GM18858 (cell line): Measurements from ENCODE around the gene PPIL6.

ENCODE experiments used
- ATAC-seq: cut with Tn5 transposase; IDR thresholded peaks from one replicate; pipeline ENCODE4 v1.9.1; 2021; ENCODE audit not compliant: unreplicated experiment

The PPIL6 gene

DNA sequence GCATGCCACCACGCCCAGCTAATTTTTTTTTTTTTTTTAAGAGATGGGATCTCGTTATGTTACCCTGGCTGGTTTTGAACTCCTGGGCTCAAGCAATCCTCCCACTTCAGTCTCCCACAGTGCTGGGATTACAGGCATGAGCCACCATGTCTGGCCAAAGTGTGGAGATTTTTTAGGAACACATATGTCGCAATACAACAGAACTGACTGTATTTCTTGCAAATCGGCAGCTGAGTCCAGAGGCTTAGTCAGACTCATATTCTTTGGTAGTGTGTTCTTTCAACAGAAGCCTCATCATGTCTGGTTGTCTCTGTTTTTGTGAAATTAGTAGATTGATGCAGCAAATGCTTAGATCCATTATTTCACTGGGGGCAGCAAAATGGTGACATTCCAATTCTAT, 34.2 kb downstream of the PPIL6 start:
- no peak for ATAC-seq

DNA sequence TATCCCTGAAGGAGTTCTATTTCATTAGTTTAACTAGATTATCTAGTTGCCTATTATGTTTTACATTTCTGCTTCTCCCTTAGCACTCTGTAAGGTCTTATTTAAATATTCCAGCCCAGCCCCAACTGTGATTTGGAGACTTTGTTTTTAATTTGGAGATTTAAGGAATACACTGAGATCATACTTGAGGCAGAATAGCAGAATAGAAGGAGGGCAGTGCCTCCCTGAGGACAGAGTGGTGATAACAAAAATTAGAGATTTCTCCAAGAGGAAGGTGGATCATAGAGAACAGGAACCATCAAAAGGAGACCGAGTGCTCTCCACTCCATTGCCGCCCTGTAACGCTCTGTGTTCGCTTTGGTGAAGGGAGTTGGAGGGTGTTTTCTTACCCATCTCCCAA, 43.4 kb downstream of the PPIL6 start:
- ATAC-seq, result no peak

DNA sequence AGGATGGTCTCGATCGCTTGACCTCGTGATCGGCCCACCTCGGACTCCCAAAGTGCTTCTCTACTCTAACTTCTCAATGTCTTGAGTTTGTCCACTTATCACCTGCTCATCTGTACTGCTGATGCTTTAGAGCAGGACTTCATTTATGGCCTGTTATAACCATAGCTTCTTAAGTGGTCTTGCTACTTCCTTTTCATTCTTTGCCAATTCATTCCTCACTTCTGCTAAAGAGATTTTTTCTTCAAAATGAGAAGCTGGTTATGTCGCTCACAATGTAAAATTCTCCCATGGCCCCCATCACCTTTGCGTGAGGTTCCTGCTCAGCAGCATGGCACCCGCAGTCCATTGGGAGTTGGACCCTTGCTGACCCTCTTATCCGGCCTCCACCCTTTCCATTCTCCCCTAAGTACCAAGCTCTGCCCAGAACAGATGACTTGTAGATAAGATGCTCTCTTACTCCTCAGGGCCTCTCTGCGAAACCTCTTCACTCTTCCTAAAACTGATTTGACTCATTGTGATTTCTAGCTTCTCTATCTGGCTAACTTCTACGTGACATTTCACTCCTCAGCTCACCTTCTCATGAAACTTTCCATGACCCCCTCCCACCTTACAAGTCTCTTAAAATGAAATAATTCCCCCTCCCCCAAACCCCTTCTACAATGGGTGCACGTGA, 44.2 kb downstream of the PPIL6 start:
- no peak for ATAC-seq

DNA sequence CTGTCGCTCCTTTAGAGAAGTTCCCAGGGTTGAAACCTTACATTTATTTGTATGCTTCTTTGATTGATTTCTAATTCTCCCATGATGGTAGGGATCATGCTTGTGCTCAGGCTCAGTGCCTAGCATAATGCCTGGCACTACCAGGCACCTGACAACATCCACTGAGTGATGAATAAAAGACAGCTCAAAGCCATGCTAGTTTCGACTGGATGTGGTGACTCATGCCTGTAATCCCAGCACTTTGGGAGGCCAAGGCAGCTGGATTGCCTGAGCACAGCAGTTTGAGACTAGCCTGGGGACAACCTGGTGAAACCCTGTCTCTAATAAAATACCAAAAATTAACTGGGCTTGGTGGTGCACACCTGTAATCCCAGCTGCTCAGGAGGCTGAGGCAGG, 46.5 kb downstream of the PPIL6 start:
- no peak for ATAC-seq

DNA sequence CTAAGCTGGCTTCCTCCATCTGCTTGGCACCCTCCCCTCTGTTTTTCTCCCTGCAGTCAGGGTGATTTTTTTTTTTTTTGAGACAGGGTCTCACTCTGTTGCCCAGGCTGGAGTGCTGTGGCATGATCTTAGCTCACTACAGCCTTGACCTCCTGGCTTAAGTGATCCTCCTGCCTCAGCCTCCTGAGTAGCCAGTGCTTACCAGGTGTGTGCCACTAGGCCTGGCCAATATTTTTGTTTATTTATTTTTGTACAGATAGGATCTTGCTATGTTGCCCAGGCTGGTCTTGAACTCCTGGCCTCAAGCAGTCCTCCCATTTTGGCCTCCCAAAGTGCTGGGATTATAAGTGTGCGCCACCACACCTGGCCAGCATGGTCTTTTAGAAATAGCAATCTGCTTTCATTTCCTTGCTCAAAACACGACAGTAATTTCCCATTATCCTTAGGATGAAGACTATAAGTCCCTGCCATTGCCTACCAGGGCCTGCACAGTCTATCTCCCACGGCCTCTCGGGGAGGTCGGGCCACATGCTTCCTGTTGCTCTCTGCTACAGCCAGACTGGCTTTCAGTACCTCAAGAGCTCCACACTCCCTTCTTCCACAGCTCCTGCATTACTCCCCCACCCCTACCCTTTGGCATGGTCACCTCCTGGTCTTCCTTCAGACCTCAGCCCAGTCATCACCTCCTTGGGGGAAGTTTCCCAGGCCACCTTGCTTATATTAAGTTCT, 47.1 kb downstream of the PPIL6 start:
- no peak for ATAC-seq

DNA sequence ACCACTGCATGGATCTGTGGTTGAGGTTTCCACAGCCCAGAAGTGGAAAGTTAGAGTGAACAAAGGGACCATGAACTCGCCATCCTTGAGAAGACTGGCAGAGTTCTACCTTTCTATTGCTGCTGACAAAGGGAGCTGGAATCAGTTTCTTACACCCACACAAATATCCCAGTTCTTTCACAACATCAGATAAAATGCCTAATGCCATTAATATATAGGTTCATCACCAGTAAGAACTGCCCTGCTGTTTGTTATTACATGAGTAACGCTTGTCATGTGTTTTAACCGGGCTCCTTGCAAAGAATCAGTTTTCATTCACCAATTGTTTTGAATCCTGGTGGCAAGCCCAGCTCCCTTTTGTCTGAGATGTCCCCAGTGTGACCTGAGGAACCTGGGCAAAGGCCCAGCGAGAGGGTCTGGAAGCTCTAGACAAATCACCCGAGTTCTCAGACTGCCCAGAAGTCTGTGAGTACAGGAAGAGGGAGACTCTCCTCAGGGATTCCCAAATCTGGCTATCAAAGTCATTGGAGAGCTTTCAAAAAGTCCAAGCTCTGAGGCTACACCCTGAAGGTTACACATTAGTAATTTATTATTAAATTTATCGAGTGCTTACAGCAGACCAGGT, 50.7 kb downstream of the PPIL6 start:
- no peak for ATAC-seq

- ATAC-seq, result no peak
Measured at GRCh38 chr6:109388265-109388664, 52.2 kb downstream of the PPIL6 start.

DNA sequence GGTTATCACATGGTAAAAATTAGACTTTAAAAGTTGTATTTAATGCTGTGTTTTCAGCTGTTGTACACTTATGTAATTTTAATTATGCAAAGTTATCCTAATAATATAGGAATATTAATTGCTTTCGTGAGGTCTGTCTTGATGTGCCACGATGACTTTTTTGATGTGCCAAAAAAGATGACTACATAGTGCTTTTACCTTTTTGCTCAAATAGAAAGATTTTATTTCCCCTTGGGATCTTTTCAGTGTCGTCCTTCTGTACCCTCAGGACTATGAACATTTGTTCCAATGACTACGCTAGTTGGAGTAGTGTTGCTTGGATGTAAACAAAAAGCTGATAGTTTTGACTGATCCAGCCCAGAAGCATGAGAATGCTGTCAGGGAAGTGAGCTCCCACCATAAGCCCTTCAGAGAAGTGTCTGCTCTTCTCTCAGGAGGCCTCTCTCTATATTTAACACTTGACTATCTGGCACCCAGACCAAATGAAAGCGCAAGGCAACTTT, 56.9 kb downstream of the PPIL6 start:
- ATAC-seq, result no peak

DNA sequence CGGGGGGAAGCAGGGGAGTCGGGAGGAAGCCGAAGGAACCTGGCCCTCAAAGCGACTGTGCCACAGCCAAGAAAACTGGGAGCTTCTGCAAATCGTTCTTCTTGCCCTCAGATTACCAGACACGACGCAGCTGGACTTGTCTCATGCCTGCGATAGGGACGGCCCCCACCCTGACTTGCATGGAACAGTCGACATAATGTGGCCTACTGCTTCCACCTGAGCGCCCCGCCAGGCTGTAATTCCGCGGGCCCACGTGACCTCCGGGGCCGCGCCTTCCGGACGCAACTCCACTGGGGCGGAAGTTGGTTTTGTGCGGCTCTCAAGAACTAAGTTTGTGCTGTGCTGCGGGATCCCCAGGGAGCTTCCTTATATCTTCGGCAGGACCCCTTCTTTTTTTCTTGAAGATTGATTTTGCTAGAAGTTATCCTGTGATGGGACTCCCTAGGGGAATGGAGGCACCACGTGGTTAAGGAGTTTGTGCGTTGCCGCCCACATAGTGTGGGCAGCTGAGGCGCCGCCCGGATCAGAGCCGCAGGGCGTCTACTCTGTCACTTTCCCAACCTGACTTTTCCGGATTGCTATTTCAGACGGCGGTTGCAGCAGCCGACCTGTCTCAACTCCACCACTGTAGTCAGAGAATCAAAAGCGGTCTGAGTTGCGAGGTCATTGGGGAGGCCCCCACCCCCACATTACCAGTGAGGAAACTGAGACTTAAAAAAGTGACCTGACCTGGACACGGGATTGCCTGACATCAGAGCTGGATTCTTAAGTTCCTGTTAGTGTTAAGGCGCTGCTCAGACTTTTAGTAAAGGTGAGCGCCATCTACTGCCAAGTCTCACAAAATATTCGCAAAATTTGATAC, 57.6 kb downstream of the PPIL6 start:
- ATAC-seq, result peak; percentile 52

DNA sequence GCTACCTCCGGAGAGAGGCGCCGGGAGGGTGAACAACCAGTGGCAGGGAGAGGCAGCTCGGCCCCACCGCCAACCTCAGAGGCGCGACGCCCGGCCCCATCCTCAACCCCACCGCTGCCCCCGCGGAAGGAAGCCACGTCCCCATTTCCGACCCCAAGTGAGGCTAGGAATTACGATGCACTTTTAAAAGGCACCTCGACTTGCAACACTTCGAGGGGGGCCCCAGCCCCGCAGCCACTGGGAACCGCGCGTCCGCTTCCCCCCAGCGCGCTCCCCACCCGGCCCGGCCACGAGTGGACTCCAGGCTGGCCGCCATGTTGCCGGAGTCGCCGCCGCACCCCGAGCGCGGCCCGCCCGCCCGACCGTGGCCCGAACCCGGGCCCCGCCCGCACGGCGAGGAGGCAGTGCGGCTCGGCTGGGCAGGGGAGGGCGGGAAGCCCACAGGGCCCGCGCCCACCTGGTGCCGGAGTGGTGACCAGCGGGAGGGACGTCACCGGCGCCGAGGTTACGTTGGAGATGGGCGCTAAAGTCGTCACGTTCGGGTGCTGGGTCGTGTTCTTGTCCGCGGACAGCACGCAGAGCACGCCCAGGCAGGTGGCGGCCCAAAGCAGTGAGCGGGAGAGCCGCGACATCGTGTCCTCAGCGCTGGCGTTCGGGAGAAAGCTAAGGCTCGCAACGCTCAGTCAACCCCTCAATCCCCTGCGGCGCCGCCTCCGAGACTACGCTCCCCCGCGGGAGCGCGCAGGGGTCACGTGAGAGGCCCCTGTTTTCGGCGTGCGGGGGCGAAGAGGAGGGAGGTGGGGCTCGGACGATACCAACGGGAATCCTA, 58.5 kb downstream of the PPIL6 start, which contains the start of gene CD164:
Gene CD164 (minus strand): TSS at position 721 of the 829 bp plus-strand sequence. CDS start 89 bp downstream, at position 632.
- ATAC-seq, result peak; percentile 19

- no peak for ATAC-seq
Measured at GRCh38 chr6:109381061-109381746, 59.2 kb downstream of the PPIL6 start.

- ATAC-seq, result no peak
Measured at GRCh38 chr6:109379711-109380110, 60.7 kb downstream of the PPIL6 start.

GRCh38 chr6:109377717-109378116, 62.7 kb downstream of the PPIL6 start:
- ATAC-seq, result no peak

GRCh38 chr6:109374326-109374892, 66.0 kb downstream of the PPIL6 start:
- no peak for ATAC-seq

DNA sequence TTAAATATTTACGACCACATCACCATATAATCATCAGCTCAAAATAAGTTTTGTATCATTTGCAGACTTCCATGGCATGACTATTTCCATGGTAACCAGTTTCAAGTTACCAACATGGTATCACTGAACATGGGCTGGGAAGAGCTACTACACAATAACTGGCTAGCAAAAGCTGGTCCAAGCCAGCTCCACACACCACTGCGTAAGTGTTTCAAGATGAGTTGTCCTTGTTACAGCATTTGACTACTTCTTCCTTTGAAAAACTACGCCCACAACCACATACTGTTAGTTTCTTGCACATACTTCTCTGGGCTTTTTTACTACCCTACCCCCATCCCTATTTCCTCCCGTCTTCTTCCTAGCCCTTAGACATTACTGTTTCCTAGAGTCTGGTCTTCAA, 66.7 kb downstream of the PPIL6 start:
- ATAC-seq, result peak; percentile 98

DNA sequence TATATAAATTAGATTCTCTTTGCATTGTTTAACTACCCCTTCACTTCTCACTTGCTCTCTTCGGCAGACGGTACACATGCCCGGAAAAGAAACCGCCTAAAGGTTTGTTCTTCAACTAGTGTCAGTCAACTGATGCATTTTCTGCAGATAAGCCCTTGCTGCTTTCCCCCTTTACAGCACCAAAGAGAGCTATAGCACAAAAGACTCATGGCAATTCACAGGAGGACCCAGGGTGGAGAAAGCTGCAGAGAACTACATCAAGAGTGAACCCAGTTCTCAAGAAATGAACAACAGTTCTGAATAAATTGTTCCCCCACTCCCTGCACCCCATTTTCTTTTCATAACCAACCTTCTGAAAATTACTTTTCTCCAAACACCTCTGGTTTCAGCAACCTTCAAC, 67.1 kb downstream of the PPIL6 start:
- ATAC-seq, result no peak

- ATAC-seq, result no peak
Measured at GRCh38 chr6:109372130-109372529, 68.3 kb downstream of the PPIL6 start.

- no peak for ATAC-seq
Measured at GRCh38 chr6:109370792-109371191, 69.6 kb downstream of the PPIL6 start.

- ATAC-seq, result no peak
Measured at GRCh38 chr6:109370336-109370735, 70.1 kb downstream of the PPIL6 start.
